HPDE6-E6E7 (cell line): ENCODE measurements around the gene TARM1.

Experiments used
- DNase-seq: peaks from one replicate; pipeline ENCODE4 v3.0.0; 2011; ENCODE audit warnings: missing footprints; ENCODE audit errors: extremely low spot score

Gene TARM1

GRCh38 chr19:54081032-54081431 lies at the start of gene TARM1:
TSS of gene TARM1 (minus strand) at chr19:54081365. CDS start at chr19:54081340, 25 bp downstream.
- no peak for DNase-seq

GRCh38 chr19:54129617-54129996 lies 48.4 kb upstream of the TARM1 start:
- DNase-seq, result no peak

GRCh38 chr19:54128796-54129616 lies 47.8 kb upstream of the TARM1 start:
- no peak for DNase-seq

- no peak for DNase-seq
Measured at GRCh38 chr19:54128441-54128725, 47.2 kb upstream of the TARM1 start.

DNA sequence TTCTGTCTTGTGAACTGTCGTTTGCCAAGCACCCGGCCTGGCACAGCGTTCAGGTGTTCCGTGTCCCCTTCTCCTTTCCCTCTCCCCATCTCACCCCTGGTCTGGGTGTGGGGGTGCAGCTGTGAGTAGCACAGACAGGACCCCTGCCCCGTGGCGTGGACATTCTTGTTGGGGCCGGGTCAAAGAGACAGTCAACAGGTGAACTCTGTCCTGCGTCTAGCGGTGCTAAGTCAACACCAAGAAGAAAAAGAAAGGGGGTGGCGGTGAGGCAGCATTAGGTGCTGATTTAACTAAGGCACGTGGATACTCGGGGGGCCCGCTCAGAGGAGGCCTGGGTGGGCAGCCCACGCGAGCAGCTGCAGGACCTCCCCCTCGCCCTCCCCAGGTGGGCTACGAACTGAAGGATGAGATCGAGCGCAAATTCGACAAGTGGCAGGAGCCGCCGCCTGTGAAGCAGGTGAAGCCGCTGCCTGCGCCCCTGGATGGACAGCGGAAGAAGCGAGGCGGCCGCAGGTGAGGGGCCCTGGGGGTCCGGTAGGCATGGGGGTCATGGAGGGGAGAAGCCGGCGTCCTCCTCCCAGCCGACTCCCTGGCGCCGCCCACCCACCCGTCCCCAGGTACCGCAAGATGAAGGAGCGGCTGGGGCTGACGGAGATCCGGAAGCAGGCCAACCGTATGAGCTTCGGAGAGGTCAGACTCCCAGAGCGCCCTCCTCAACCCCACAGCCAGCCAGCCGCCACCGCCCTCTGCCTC lies 46.7 kb upstream of the TARM1 start:
- DNase-seq, result no peak

- no peak for DNase-seq
Measured at GRCh38 chr19:54125713-54126112, 44.5 kb upstream of the TARM1 start.

DNA sequence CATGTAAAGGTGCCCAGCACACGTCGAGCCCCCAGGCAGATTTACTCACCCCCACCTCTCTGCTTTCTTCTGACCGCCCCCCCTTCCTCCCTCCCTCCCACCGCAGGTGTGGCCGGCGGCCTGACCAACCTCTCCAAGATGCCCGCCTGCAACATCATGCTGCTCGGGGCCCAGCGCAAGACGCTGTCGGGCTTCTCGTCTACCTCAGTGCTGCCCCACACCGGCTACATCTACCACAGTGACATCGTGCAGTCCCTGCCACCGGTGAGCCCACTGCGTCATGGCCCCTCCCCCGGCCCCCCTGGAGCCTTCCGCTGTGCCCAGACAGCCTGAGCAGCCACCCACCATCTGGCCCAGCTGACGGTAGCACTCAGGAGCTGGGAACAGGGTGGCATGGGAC lies 43.2 kb upstream of the TARM1 start:
- DNase-seq, result no peak

GRCh38 chr19:54123682-54124081 lies 42.5 kb upstream of the TARM1 start:
- no peak for DNase-seq

DNA sequence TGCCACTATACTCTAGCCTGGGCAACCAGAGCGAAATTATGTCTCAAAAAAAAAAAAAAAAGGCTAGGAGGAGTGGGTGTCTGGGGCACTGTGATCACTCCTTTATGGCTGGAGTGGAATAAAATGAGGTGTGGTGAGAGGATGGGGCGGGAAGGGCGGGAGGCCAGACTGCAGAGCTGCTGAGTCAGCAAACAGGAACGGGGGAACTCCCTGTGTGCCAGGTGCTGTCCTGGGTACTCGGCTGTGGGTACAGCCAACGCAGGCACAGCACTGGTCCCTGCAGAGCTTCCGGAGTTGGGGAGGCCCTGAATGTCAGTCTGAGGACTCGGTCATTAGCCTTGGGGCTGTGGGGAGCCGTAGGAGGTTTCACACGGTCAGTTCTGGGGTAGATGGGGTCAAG lies 40.1 kb upstream of the TARM1 start:
- no peak for DNase-seq

GRCh38 chr19:54115109-54116063 lies 34.2 kb upstream of the TARM1 start, which contains the start of the genes PRPF31 and TFPT:
TSS of gene PRPF31 (plus strand) at chr19:54115754. CDS start at chr19:54118279, 2,525 bp downstream.
TSS of gene TFPT (minus strand) at chr19:54115657. CDS start at chr19:54115269, 388 bp downstream.
- DNase-seq, result peak; percentile 94

DNA sequence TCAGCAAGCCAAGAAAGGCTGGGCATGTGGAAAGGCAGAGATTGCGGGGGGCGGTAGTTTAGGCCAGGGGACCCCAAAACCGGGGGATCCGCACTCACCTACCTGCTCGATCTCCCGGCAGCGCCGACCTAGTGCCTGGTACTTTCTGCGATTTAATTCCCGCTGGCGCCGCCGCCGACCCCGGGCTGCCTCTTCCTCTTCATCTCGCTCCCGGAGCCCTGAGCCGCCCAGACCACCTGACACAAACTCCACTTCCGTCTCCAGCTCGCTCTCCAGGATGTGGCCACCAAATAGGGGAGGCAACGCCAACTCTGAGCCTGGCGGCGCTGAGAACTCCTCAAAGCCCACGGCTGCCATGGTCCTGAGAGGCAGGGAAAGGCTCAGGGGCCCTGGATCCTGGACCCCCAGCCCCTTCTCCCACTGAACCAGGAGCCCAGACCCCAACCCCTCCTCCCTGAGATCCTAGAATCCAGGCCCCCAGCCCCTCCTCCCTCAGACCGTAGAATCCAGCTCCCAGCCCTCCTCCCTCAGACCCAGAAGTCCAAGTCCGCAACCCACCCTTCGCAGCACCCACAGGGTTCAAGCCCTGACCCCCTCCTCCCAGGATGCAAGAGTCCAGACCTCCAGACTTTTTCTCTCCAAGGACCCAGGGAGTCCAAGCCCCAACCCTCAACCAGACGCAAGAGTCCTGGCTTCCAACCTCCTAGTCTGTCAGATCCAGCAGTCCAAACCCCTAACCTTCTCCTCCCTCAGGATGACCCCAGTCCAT lies 33.4 kb upstream of the TARM1 start:
- no peak for DNase-seq

- no peak for DNase-seq
Measured at GRCh38 chr19:54109651-54110050, 28.5 kb upstream of the TARM1 start.

DNA sequence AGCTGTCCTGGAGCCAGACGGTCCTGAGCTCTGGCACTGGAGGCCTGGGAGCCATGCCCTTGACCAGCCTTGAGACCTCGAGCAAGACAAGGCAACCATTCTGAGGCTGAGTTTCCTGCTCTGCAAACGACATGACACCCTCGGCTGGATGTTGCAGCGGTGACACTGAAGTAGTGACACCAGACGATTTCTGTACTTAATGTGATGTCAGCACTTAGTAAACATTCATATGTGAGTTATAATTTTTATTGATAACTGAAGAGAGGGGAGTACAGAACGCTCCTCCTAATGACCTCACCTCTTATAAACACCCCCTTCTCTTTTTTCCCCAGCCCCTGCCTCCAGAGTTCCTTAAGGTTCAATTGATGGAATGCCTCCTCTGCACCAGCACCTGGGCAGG lies 27.3 kb upstream of the TARM1 start:
- no peak for DNase-seq

GRCh38 chr19:54107876-54108490 lies 26.8 kb upstream of the TARM1 start:
- no peak for DNase-seq

DNA sequence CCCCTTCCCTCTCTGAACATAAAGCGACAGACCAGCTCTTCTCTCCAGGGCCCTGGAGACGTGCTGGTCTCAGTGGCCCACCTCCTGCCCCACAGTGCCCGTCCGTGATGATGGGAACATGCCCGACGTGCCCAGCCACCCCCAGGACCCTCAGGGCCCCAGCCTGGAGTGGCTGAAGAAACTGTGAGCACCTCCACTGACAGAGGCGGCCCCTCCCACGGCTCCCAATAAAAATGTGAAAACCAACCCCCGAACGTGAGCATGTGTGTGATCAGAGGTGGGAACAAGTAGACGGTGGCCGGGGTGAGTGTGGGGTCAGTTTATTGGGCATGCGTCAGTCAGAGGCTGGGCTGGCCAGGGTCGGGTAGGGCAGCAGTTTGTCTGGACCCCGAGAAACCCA lies 25.6 kb upstream of the TARM1 start:
- no peak for DNase-seq

- no peak for DNase-seq
Measured at GRCh38 chr19:54105796-54106195, 24.6 kb upstream of the TARM1 start.

GRCh38 chr19:54104998-54105715 lies 24.0 kb upstream of the TARM1 start:
- no peak for DNase-seq

DNA sequence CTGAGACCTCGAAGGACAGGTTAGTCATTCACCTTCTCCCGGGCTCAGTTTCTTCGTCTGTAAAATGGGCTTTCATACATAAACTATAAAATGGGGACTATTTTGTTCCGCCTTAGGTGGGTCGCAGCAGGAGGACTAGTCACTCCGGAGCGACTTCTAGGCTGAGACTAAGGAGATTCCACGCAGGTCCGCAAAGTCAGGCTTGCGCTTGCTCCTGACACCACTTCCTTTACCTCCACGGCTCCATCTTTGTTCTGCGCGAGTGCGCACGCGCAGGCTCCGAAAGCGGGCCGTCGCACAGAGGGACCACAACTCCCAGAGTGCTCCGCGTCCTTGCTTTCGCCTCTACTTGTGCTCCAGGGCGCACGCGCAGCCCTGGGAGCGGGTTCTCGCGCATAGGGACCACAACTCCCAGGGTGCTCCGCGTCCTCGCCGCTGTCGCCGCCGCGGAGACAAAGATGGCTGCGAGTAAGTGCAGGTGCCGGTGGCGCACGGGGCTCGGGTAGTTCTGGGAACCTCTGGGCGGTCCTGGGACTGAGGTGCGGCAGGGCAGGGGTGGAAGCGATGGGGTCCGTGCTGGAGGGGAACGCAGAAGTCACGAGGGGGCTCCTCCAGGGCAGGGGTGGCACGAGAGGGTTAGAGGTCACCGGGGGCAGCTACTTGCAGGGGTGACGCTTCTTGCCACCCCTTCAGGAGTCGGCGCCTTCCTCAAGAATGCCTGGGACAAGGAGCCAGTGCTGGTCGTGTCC lies 21.4 kb upstream of the TARM1 start, which contains the start of gene NDUFA3:
NDUFA3 (plus strand) TSS at position 435 of the 749 bp plus-strand sequence; CDS start at position 459, 24 bp downstream.
- DNase-seq, result peak; percentile 99

DNA sequence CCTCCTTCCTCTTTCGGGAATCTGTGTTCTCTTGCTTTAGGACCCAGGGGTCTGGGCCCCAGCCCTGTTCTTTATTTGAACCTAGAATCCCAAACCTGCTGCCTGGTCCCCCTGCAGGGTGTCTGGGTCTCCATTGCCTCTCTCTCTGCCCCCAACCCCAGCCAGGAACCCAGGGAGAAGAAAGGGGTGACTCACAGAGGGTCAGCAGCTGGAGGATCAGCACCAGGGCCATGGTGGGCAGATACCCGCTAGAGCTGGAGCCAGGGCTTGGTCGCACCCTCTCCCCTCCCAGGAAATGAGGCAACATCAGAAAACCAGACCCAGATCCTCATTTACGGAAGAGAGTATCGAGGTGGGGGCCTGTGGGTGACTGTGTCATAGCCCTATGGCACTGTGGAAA lies 19.4 kb upstream of the TARM1 start, which contains the start of gene OSCAR:
OSCAR (minus strand) TSS at position 243 of the 400 bp plus-strand sequence; CDS start at position 232, 11 bp downstream.
- no peak for DNase-seq
